Esophagus squamous epithelium (tissue), 5 donors: ENCODE results near the gene NEUROD6. TPM values are rescaled to one million over a fixed set of nuclear protein-coding genes. Genes with fewer than 3 reads are reported as not detected.

Experiments used
- DNase-seq: peaks from one replicate; lab custom pipeline; 2025; lab: John Stamatoyannopoulos, UW
- H3K27ac ChIP-seq, 4 donors: fragments of 200-600 bp; sonication (generic); one replicate each; pipeline ENCODE4 v1.5.1; 2016 to 2019; ENCODE audit warnings: mild to moderate bottlenecking in 1 of 4
- H3K27me3 ChIP-seq, 4 donors: fragments of 200-600 bp; sonication (generic); 1 replicate in 3 of 4; 2 replicates in 1 of 4; pipeline versions ENCODE4 v1.5.1 to v1.6.0; 2017 to 2021; ENCODE audit warnings: antibody characterized with exemption in 1 of 4
- H3K36me3 ChIP-seq, 3 donors: fragments of 200-600 bp; sonication (generic); one replicate each; pipeline ENCODE4 v1.5.1; 2016 to 2019
- H3K4me1 ChIP-seq, 3 donors: fragments of 200-600 bp; sonication (generic); one replicate each; pipeline ENCODE4 v1.5.1; 2017 to 2019
- H3K4me3 ChIP-seq, 4 donors: fragments of 200-600 bp; sonication (generic); 1 replicate in 3 of 4; 2 replicates in 1 of 4; pipeline ENCODE4 v1.5.1; 2016 to 2019; ENCODE audit warnings: mild to moderate bottlenecking in 2 of 4, moderate library complexity in 1 of 4
- H3K9me3 ChIP-seq, 3 donors: fragments of 200-600 bp; sonication (generic); one replicate each; pipeline ENCODE4 v1.5.1; 2016 to 2019
- POLR2A ChIP-seq, 4 donors: fragments of 450-650 bp; IDR thresholded peaks; one replicate each; pipeline ENCODE4 v1.6.1; 2017; ENCODE audit warnings: antibody characterized with exemption in 4 of 4, mild to moderate bottlenecking in 4 of 4, moderate library complexity in 3 of 4
- WGBS, 2 donors: methylation state at CpG; one replicate each; pipeline ENCODE4 v1.1.5; 2018; 5-methylcytosine and 5-hydroxymethylcytosine counted together
- intact Hi-C: fragments of 100-400 bp; cut with DNase I; formaldehyde crosslinking; loops from one replicate; pipeline ENCODE4 v1.15.0; 2022
- total RNA-seq, 4 donors: library from RNA; depleted of rRNA; stranded (reverse); fragments of >200 nt; gene quantifications; one replicate each; pipeline ENCODE4 v1.1.0, GENCODE V29; 2016
- TF ChIP-seq, protein P1 (sequence below), 6 experiments: fragments of 450-650 bp in 4 of 6; fragments of 200-600 bp in 2 of 6; sonication (generic) in 2 of 6; IDR thresholded peaks; one replicate each; pipeline ENCODE4 v1.5.1; 2016 to 2019; ENCODE audit warnings: antibody characterized with exemption in 6 of 6, mild to moderate bottlenecking in 4 of 6, moderate library complexity in 4 of 6
- donor health status: DM: yes; HTN: yes; CAD: no.

Gene NEUROD6
- not detected for total RNA-seq

DNA sequence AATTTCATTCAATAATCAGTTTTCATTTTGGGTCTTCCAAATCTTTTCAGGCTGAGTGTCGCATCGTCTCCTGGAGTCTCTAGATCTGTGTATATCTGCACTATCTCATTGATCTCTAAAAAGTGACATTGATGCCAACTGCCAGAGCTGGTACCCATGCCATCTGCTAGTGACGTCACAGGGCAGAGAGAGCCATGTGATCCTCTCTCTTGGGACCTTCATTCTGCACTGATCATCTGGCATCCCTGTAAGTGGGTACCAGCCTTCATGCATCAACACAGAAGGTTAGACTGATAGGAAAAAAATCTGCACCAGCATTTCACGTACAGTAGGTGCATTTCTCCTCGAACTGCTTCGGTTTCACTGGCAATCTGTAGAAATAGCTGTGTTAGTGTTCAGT lies at the start of gene NEUROD6:
Gene NEUROD6 (minus strand): TSS at position 124 of the 400 bp plus-strand sequence. CDS start 1,458 bp downstream, outside the sequence.
- H3K27me3 ChIP-seq = peaks cover 0 to 43% (median 6%) of the 10 kb centered on the region in 4 donors
- peaks cover 0 to 14% (median 5%) of the 10 kb centered on the region in 3 donors for H3K4me1 ChIP-seq
- TF ChIP-seq, protein P1, sequence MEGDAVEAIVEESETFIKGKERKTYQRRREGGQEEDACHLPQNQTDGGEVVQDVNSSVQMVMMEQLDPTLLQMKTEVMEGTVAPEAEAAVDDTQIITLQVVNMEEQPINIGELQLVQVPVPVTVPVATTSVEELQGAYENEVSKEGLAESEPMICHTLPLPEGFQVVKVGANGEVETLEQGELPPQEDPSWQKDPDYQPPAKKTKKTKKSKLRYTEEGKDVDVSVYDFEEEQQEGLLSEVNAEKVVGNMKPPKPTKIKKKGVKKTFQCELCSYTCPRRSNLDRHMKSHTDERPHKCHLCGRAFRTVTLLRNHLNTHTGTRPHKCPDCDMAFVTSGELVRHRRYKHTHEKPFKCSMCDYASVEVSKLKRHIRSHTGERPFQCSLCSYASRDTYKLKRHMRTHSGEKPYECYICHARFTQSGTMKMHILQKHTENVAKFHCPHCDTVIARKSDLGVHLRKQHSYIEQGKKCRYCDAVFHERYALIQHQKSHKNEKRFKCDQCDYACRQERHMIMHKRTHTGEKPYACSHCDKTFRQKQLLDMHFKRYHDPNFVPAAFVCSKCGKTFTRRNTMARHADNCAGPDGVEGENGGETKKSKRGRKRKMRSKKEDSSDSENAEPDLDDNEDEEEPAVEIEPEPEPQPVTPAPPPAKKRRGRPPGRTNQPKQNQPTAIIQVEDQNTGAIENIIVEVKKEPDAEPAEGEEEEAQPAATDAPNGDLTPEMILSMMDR (IDR thresholded peaks at IDR 0.05) = no peak
- TF ChIP-seq POLR2A (IDR thresholded peaks at IDR 0.05) = no peak
- no peak within 1 kb of the TSS for H3K4me3 ChIP-seq
- 72 to 74% methylated on average over 6 of the region's 6 CpGs for WGBS, 2 donors
- intact Hi-C loops = no loop called here
- H3K36me3 ChIP-seq = no peaks in the 10 kb centered on the region
- no peak within 1 kb of the TSS for H3K27ac ChIP-seq
- H3K9me3 ChIP-seq = no peaks in the 10 kb centered on the region
- DNase-seq = no peak

DNA sequence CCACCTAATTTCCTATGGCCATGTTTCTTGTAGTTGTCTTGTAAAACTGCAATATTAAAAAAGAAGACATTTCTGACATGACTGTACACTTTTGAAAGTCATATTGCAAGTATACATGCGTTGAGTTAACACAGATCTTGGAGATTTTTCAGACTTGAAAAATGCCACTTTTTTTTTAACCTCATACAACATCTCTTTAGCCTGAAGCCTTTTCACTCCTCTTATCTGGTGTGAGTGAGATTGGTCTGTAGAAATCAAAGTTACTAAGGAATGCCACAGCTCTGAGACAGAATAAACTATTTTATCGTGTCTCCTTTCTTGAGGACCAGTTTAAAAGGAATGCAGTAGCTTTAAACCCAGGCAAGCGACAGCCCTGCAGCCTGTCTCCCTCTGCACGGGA lies 43.9 kb upstream of the NEUROD6 start:
- no peaks in the 10 kb centered on the region for H3K4me1 ChIP-seq
- TF ChIP-seq, protein P1 (IDR thresholded peaks at IDR 0.05) = no peak
- TF ChIP-seq POLR2A (IDR thresholded peaks at IDR 0.05) = no peak
- intact Hi-C loops = no loop called here
- no peak overlapping the region for H3K27ac ChIP-seq
- no peaks in the 10 kb centered on the region for H3K9me3 ChIP-seq
- no peak overlapping the region for H3K4me3 ChIP-seq
- WGBS, 2 donors = 38 to 45% methylated on average over 4 of the region's 4 CpGs
- no peaks in the 10 kb centered on the region for H3K36me3 ChIP-seq
- H3K27me3 ChIP-seq = no peaks in the 10 kb centered on the region
- no peak for DNase-seq

DNA sequence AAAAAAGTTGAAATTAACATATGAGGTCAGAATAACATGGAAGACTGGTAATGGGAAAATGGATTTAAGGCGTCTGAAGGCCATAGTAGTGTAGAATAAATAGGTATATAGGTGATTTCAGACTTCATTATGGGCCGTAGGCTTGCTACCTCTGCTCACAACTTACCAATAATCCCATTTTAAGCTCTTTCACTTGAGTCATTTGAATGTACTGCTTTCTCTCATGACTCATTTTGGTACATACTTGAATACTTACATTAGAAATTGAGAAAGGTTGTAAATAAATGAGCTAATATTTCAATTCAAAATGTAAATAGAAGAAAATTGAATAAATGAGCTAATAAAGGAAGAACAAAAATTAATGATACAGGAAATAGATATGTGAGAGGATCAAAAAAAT lies 42.2 kb upstream of the NEUROD6 start:
- DNase-seq = no peak
- 33 to 47% methylated on average over 2 of the region's 2 CpGs for WGBS, 2 donors
- Histone ChIP-seq H3K4me3 (no peak overlapping the region), H3K27me3 (no peaks in the 10 kb centered on the region), H3K9me3 (no peaks in the 10 kb centered on the region), H3K36me3 (no peaks in the 10 kb centered on the region), H3K4me1 (no peaks in the 10 kb centered on the region), H3K27ac (no peak overlapping the region)
- intact Hi-C loops = no loop called here
- TF ChIP-seq, protein P1 (IDR thresholded peaks at IDR 0.05) = no peak
- TF ChIP-seq POLR2A (IDR thresholded peaks at IDR 0.05) = no peak

DNA sequence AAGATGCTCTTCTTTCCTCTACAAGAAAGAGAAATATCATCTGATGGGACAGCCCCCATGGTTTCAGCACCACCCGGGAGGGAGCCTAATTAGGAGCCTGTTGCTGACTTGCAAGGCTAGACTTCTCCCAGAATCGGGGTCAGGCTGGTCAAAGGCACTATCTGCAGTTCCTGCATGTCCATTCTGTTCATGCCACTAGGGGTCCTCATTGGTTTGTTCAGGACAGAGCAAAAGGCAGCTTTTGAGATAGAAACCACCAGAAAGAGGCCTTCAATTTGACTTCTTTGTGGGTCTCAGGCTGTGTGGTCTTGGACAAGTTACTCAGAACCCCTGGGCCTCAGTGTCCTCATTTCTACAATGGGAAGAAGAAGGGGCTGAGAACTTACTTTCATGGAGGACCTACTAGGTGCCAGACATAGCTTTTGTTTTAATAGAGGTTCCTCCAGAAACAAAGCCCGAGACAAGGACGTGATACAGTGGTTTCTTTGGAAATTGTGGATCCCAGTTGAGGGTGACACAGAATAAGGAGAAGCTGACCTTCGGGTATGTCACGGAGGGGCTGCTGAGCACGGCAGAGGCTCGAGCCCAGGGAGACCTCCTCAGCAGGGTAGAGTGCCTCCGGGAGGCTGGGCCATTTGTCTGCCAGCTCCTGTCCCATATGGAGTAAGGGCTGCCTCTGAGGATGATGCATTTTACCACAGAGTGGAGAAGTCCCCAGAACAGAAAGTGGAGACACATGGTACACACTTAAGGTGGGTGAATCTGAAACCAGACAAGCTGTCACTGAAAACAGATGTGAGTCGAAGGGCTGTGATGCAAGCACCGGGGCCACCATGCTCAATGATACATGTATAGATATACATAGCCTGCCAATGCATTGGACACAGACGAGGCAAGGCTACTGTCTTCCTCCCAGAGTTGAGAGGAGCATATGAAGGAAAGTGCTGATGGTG lies 33.1 kb upstream of the NEUROD6 start:
- no peaks in the 10 kb centered on the region for H3K36me3 ChIP-seq
- no peak for DNase-seq
- no peak overlapping the region for H3K4me3 ChIP-seq
- intact Hi-C loops = no loop called here
- WGBS, 2 donors = 56 to 66% methylated on average over 12 of the region's 12 CpGs
- H3K27ac ChIP-seq = no peak overlapping the region
- TF ChIP-seq POLR2A (IDR thresholded peaks at IDR 0.05) = no peak
- TF ChIP-seq, protein P1 (IDR thresholded peaks at IDR 0.05) = peak; percentile 18 to 59 (median 36)
- H3K4me1 ChIP-seq = no peaks in the 10 kb centered on the region
- H3K27me3 ChIP-seq = peaks cover 0 to 22% (median 0%) of the 10 kb centered on the region in 4 donors
- H3K9me3 ChIP-seq = no peaks in the 10 kb centered on the region
